Medulla oblongata (tissue), 1 donor: ENCODE measurements around the gene IQCE.
"Not testable (repeated sequence)": the region's sequence is repeated elsewhere in the genome, so short reads cannot be mapped to it uniquely, and the experiment has no call there.

Experiments
- DNase-seq: peaks from one replicate; pipeline ENCODE4 v3.0.0-alpha.2; 2015; ENCODE audit errors: extremely low spot score

IQCE gene

GRCh38 chr7:2576742-2577491 lies 18.1 kb downstream of the IQCE start:
- no peak for DNase-seq

GRCh38 chr7:2577914-2578680 lies 19.3 kb downstream of the IQCE start:
- no peak for DNase-seq

DNA sequence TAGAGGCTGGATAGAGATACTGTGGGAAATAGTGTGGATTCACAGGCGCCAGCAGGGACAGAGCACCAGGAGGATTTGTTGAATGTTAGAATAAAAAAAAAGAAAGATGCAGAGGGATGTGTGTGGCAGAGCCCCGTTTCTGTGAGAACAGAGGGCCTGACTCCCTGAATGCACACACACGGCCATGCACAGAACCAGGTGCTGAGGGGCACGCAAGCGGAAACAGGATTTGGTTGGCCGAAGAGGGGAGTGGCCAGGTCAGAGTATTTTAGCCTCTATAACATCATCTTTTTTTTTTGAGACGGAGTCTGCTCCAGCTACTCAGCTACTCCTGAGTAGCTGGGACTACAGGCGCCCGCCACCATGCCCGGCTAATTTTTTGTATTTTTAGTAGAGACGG lies 21.9 kb downstream of the IQCE start:
- no peak for DNase-seq

GRCh38 chr7:2582006-2582735 lies 23.4 kb downstream of the IQCE start:
- no peak for DNase-seq

GRCh38 chr7:2583798-2584580 lies 25.2 kb downstream of the IQCE start:
- no peak for DNase-seq

DNA sequence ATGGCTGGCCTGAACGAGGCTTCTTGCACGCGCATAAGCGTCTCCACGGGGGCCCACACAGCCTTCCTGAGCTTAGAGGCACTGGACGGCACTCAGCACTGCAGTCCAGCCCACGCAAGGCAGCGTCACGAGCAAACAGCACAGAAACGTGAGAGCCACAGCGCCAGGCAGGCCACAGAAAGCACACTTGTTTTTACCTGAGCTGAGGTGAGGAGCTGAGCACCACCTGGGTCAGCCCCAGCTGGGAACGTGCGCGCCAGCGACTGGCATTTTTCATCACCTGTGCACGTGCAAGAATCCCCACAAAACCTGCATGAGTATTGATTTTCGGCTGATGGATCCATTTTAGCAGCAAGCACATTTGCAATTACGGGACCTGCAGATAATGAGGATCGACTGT lies 26.7 kb downstream of the IQCE start:
- no peak for DNase-seq

DNA sequence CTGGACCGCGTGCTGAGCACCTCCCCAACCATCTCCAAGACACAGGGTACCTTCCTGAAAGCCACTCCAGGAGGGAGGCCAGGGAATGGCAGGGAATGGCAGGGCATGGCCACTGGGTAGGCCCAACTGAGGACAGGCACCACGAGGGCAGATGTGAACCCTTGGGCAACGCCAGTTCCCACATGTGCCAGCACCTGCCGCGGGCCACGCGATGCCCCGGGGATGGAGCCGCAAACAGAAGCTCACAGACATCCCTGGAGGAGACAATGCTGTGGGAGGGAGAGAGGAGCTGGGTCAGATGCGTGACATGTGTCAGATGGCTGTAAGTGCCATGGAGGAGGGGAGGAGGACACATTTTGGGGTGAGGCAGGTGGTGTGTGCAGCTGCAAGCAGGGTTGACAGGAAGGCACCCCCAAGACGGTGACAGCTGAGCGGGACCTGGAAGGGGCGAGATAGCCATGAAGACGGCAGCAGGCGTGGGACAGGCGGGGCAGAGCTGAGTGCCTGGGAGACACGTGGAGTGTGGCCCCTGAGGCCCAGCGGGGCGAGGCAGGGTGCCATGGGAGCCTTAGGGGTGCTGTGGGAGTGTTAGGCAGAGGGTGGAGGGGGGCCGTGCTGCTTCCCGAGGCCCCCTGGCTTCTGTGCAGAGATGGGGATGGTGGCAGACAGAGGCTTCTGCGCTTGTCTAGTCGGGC lies 27.7 kb downstream of the IQCE start:
- no peak for DNase-seq

DNA sequence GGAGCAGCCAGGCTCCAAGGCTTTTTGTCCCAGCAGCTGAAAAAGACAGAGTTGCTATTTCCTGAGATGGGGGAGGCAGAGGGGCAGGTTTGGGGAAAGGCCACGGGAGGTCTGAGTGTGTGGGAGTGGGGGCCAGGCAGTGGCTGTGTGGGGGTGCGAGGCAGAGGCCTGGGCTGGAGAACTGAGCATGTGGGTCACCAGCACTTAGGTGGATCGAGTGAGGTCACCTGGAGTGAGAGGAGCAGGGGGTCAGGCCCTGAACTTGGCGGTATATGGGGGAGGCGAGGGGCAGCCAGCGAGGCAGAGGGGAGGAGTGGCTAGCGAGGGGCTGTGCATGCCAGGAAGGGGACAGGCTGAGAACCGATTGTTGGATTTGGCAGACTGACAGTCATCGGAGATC lies 28.4 kb downstream of the IQCE start:
- no peak for DNase-seq

DNA sequence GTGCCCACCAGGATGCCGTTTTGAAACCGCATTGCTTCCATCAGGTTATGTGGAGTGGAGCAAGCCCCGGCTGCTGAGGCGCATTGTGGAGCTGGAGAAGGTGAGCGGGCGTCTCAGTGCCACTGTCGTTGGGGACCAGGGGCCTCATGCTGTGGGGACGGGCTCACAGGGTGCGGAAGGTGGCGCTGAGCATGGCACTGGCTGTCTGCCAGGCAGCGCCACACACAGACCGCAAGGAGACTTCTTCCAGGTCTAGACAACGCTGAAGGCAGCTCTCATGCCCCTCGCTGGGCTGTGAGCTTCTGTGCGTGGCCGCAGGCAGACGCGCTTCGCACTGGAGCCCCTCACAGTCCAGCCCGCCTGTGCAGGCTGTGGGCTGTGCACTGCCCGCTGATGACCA lies 29.0 kb downstream of the IQCE start:
- DNase-seq: no peak

DNA sequence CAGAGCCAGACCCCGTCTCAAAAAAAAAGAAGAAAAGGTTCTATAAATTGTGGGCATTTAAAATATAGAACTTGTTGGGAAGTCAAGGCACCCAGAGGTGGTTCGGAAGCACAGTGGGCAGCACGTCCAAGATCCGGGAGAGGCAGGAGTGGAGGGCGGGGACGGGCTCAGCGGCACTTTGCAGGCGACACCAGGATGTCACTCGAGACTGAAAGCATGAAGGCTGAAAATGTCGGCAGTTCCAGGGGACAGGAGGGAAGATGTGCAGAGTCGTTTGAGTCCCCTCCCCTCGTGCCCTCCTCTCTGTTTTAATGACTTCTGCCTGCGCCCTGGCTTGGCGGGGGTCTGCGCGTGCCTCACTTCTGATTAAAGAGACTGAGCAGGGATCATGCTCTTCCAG lies 30.6 kb downstream of the IQCE start:
- DNase-seq: no peak

GRCh38 chr7:2589941-2590340 lies 31.2 kb downstream of the IQCE start:
- DNase-seq: not testable (repeated sequence)

GRCh38 chr7:2592375-2592865 lies 33.6 kb downstream of the IQCE start:
- no peak for DNase-seq

DNA sequence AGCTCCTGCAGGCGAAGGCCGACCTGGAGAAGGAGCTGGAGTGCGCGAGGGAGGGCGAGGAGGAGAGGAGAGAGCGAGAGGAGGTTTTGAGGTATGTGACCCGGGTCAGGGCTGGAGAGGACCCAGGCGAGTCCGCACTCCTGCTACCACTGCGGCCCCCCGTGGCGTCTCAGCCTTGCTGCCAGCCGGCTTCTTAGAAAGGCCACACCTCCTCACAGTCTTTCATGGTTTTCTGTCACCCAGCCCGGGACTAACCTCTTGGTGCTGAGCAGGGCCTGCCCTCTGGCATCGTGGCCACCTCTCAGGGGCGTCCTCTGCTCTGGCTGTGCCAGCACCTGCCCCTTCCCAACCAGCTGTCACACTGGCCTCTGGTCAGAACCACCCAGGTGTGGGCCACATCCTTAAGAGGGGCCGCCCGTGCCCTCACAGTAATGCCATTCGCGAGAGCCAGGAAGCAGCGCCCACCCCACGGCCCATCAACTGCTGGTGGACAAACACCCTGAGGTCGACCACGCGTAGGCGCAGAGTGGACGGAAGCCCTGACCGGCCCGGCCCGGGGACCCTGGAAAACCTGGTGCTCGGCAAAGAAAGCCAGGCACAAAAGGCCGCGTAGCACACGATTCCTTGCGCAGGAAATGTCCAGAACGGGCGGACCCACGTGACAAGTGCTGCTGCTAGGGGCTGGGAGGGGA lies 34.4 kb downstream of the IQCE start:
- DNase-seq: no peak

DNA sequence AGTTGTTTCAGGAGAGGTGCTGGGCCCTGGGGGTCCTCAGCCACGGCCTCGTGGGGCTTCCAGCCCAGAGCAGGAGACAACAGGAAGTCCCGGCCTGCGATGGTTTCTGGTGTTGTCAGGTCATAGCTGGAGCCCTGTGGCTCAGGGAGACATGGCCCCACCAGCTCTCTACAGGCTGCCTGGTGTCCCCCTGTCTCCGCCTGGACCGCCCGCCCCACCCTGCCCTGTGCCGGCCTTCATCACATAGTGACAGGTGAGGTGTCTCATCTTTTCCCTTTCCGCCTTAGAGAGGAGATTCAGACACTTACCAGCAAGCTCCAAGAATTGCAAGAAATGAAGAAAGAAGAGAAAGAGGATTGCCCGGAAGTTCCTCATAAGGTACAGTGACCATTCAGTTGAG lies 35.8 kb downstream of the IQCE start:
- no peak for DNase-seq

- DNase-seq: no peak
Measured at GRCh38 chr7:2595258-2595860, 36.6 kb downstream of the IQCE start.

DNA sequence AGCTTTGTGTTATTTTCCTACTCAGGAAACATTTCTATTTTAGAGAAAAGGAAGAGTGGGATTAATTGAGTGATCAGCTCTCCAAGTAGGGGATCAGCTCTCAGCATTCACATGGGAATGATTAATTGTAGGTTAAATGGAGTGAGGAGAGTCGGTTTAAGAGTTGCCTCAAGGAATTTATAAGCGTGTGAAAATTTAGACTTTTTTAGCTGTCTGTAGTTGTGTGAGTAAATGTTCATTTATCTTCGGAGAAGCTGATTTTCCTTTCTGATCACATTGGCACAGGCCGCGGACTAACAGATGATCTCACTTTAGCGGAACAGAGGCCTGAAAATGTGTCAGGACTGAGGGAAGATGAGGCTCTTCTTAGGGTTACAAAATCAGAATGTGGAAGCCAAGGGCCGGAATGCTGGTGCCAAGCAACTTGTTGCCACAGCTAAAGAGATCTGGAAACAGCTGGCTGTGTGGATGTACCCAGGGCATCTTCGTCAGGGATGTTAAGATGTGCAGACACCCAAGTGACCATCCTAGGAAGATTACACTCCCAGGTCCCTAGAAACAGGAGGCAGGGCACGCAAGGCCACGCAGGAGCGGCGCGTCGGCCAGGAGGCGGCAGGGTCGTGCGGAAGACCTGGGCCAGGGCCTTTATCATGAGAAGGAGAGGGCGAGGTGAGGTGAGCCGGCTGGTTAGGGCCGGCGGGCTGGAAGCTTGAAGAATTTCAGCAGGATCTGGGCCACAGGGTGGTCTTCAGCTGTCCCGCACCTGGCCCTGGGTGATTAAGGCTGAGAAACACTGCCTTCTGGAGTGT lies 37.9 kb downstream of the IQCE start:
- DNase-seq: no peak

DNA sequence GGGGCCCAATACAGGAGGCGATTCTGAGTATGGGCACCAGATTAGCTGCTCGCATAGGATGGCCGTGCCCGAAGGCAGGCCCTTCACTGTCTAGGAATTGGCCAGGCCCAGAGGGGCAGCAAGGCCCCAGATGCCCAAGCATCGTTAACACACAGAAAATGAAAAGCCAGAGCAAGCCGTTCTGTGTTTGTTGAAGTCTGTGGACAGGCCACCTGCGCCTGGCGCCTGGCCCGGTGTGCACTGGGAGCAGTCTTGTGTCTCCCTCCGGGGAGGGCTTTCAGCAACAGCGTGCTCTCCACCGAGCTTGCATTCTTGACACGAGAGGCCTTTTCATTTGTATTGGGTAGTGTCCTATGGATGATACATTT lies 38.5 kb downstream of the IQCE start:
- no peak for DNase-seq

- no peak for DNase-seq
Measured at GRCh38 chr7:2598154-2598823, 39.5 kb downstream of the IQCE start.

DNA sequence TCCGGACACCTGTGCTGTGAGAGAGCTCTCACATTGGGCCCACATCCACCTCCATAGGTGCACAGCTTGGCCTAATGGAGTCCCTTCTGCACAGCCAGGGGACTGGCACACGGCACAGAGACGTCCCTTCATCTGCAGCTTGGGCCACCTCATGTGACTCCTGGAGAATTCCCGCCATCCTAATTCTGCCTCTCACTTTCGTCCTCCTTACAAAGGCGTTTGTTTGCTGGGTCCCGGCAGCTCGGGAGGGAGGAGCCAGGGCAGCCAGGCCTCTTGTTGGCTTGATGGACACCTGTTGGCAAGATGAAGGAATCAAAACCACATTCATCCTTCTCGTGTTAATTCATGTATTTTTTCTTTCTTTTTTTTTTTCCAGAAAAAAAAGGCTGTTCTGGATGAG lies 42.3 kb downstream of the IQCE start:
- DNase-seq: no peak
